ENCODE data around the gene DKKL1. TPM values are rescaled to one million over a fixed set of nuclear protein-coding genes. Genes with fewer than 3 reads are reported as not detected.

The DKKL1 gene
- total and polyA plus RNA-seq, 5 donors: 0.50 to 0.71 (median 0.59) TPM; not detected in 2

DNA sequence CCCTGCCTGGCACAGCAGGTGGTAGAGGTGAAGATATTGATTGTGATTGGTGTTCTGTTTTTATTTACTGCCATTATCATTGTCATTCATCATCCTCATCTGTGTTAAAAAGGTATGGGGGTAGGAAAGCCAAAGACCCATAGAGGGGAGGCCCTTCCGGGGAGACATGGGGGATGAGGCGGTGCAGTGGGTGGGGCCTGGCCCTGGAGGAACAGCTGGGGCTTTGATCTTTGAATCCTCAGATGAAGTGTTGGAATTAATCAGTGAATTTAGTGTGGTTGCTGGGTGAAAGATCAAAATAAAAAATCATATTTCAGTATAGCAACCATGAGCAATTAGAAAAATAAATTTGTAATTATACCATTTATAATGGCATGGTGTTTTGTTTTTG lies 52.1 kb downstream of the DKKL1 start:
- Histone ChIP-seq H3K4me1 (ENCODE audit: control insufficient read depth, insufficient read depth, low read length) (no peaks in the 10 kb centered on the region), H3K27ac (ENCODE audit: low read length) (no peak overlapping the region), H3K27me3 (ENCODE audit: control insufficient read depth, insufficient read depth) (no peaks in the 10 kb centered on the region), H3K9me3 (ENCODE audit: control insufficient read depth, low read length) (no peaks in the 10 kb centered on the region), H3K4me3 (ENCODE audit: low read length) (no peak overlapping the region)
- ATAC-seq (no peak), DNase-seq (no peak)
- intact Hi-C loops (cut with DNase I): no loop called here
- 92% methylated on average over 2 of the region's 2 CpGs for WGBS

DNA sequence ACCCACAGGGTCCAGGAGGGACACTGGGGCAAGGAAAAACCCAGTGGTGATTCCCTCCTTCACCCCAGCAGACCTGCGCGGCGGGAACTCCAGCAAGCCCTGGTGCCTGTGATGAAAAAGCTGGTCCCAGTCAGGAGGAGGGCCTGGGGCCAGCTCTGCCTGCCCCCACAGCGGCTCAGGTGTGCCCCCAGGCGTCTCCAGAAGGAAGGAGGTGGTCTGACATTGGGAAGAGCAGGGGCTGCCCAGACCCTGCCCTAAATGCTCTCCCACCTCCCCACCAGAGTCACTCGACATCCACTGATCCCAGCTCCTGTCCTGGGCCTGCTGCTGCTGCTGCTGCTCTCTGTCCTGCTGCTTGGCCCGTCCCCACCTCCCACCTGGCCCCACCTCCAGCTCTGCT lies 53.4 kb downstream of the DKKL1 start:
- 62% methylated on average over 7 of the region's 7 CpGs for WGBS
- no peak overlapping the region for H3K27ac ChIP-seq (ENCODE audit: low read length)
- no peak overlapping the region for H3K4me3 ChIP-seq (ENCODE audit: low read length)
- DNase-seq: no peak
- intact Hi-C loops (cut with DNase I): no loop called here
- H3K27me3 ChIP-seq (ENCODE audit: control insufficient read depth, insufficient read depth): no peaks in the 10 kb centered on the region
- H3K9me3 ChIP-seq (ENCODE audit: control insufficient read depth, low read length): no peaks in the 10 kb centered on the region
- H3K4me1 ChIP-seq (ENCODE audit: control insufficient read depth, insufficient read depth, low read length): no peaks in the 10 kb centered on the region
- ATAC-seq: no peak

DNA sequence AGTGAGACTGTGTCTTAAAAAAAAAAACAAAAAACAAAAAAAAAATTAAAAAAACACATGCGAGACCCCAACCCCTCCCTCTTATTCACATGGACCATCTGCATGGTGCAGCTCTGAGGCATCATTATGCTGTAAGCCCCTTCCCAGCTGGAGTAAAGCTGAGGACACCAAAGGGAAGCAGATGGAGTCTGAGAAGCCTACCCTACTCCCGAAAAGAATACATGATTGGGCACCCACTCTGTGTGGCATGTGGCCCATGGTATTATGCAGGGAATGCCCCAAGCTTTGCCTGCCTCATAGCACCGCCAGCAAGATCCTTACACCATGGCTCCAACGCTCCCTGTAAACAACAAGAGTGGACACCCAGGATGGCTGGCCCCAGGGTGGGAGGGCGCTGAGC lies 54.8 kb downstream of the DKKL1 start:
- Histone ChIP-seq H3K4me1 (ENCODE audit: control insufficient read depth, insufficient read depth, low read length) (no peaks in the 10 kb centered on the region), H3K27me3 (ENCODE audit: control insufficient read depth, insufficient read depth) (no peaks in the 10 kb centered on the region), H3K4me3 (ENCODE audit: low read length) (no peak overlapping the region), H3K9me3 (ENCODE audit: control insufficient read depth, low read length) (no peaks in the 10 kb centered on the region), H3K27ac (ENCODE audit: low read length) (no peak overlapping the region)
- DNase-seq (no peak), ATAC-seq (no peak)
- WGBS: 85% methylated on average over 5 of the region's 5 CpGs
- intact Hi-C loops (cut with DNase I): no loop called here

DNA sequence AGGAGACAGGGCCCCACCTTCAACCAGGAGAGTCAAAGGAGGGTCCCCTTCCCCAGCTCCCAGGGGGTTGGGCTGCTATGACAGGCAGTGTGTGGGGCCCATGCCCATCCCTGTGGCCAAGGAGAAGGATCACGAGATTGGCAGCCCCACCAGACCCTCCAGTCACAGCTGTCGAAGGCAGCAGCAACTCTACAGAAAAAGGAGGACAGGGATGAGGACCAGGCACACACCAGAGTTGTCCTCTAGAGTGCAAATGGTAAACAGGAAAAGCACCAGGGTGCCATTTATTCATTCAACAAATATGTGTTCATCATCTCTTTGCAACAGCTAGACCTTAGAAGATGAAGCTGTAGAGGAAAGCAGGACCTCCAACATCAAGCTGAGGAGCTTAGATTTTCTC lies 55.5 kb downstream of the DKKL1 start:
- ATAC-seq: no peak
- Histone ChIP-seq H3K27ac (ENCODE audit: low read length) (no peak overlapping the region), H3K9me3 (ENCODE audit: control insufficient read depth, low read length) (no peaks in the 10 kb centered on the region), H3K27me3 (ENCODE audit: control insufficient read depth, insufficient read depth) (no peaks in the 10 kb centered on the region), H3K4me3 (ENCODE audit: low read length) (no peak overlapping the region), H3K4me1 (ENCODE audit: control insufficient read depth, insufficient read depth, low read length) (no peaks in the 10 kb centered on the region)
- DNase-seq: no peak
- WGBS: 82% methylated on average over 2 of the region's 2 CpGs
- intact Hi-C loops (cut with DNase I): no loop called here

DNA sequence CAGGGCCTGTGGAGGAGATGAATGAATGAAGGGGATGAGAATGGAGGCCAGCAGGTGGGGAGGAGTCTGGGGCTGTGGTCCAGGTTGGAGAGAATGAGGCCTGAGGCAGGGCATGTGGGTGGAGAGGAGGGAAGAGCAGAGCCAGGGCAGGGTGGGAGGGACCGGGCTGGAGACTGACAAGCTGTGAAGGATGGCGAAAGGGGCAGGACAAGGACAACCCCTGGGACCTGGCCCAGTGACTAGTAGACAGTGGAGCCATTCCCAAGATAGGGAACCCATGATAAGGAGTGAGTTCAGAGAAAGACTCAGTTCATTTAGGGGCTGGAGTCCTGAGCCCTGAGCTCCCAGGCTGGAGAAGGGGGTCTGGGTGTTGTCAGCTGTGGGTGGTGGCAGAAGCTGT lies 56.5 kb downstream of the DKKL1 start:
- intact Hi-C loops (cut with DNase I): loop anchor here in 1 of 4 donors (10.0 kb wide), 1 partner anchor 195 kb away; no protein-coding TSS in a partner anchor
- Histone ChIP-seq H3K4me1 (ENCODE audit: control insufficient read depth, insufficient read depth, low read length) (no peaks in the 10 kb centered on the region), H3K27me3 (ENCODE audit: control insufficient read depth, insufficient read depth) (no peaks in the 10 kb centered on the region), H3K4me3 (ENCODE audit: low read length) (no peak overlapping the region), H3K27ac (ENCODE audit: low read length) (no peak overlapping the region), H3K9me3 (ENCODE audit: control insufficient read depth, low read length) (no peaks in the 10 kb centered on the region)
- WGBS: 66% methylated on average over 2 of the region's 2 CpGs
- ATAC-seq (no peak), DNase-seq (no peak)

DNA sequence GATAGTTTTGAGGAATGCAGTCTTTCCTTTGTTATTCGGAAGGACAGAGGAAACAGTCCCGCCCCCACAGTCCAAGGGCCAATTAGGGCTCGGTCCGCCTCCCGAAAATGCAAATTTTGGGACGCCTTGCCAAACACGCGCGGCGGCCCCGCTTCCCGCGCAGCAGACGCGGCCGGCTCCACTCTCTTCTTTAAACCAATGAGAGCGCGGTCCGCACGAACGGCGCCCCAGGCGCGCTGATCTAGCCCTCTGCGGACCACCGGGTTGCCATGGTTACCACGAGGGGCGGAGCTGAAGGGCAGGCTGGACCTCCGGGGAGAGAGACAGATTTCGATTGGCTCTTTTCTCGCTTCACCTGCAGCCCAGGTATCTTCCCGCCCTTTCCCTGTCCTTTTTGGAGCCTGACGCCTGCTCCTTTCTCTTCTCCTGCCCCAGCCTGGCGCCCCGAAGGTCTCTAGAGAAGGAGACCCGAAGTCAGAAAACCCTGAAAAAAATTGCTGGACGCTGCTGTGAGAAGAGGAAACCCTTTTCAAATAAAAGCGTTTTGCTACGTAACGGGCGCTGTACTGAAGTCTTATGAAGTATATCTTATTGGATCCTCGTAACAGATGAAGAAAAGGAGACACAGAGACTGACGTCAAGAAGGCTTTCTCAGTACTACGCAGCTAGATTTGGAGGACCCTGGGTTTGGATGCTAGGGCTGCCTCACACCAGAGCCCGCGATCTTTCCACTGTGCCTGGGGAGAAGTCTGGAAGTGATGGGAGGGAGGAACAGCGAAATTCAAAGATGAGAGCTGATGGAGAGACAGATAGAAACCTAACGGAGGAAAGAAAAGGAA lies 57.6 kb downstream of the DKKL1 start:
- no peaks in the 10 kb centered on the region for H3K9me3 ChIP-seq (ENCODE audit: control insufficient read depth, low read length)
- no peaks in the 10 kb centered on the region for H3K27me3 ChIP-seq (ENCODE audit: control insufficient read depth, insufficient read depth)
- DNase-seq: peak; percentile 80 to 93 (median 90)
- ATAC-seq: peak; percentile 70 to 87
- H3K4me3 ChIP-seq (ENCODE audit: low read length): peak overlapping the region; percentile 4
- WGBS: 8% methylated on average over 48 of the region's 48 CpGs
- no peak overlapping the region for H3K27ac ChIP-seq (ENCODE audit: low read length)
- intact Hi-C loops (cut with DNase I): loop anchor here in 1 of 4 donors (10.0 kb wide), 1 partner anchor 196 kb away; no protein-coding TSS in a partner anchor
- no peaks in the 10 kb centered on the region for H3K4me1 ChIP-seq (ENCODE audit: control insufficient read depth, insufficient read depth, low read length)

DNA sequence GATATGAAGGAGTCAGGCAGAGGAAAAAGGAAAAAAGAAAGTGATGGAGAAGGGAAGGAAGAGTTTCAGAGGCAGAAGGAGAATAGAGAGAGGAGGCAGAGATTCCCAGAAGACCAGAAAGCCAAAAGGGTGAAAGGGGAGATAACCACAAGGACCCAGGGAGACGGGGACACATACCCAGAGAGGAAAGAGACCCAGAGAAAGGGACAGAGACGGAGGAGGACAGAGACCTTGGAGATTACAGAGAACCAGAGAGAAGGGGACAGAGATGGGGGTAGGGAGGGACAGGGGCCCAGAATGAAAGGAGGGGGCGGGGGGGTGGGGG lies 58.2 kb downstream of the DKKL1 start:
- H3K27me3 ChIP-seq (ENCODE audit: control insufficient read depth, insufficient read depth): no peaks in the 10 kb centered on the region
- DNase-seq (no peak), ATAC-seq (no peak)
- 16% methylated on average over 3 of the region's 3 CpGs for WGBS
- no peak overlapping the region for H3K4me3 ChIP-seq (ENCODE audit: low read length)
- H3K27ac ChIP-seq (ENCODE audit: low read length): no peak overlapping the region
- intact Hi-C loops (cut with DNase I): loop anchor here in 1 of 4 donors (10.0 kb wide), 1 partner anchor 197 kb away; no protein-coding TSS in a partner anchor
- no peaks in the 10 kb centered on the region for H3K9me3 ChIP-seq (ENCODE audit: control insufficient read depth, low read length)
- H3K4me1 ChIP-seq (ENCODE audit: control insufficient read depth, insufficient read depth, low read length): no peaks in the 10 kb centered on the region

DNA sequence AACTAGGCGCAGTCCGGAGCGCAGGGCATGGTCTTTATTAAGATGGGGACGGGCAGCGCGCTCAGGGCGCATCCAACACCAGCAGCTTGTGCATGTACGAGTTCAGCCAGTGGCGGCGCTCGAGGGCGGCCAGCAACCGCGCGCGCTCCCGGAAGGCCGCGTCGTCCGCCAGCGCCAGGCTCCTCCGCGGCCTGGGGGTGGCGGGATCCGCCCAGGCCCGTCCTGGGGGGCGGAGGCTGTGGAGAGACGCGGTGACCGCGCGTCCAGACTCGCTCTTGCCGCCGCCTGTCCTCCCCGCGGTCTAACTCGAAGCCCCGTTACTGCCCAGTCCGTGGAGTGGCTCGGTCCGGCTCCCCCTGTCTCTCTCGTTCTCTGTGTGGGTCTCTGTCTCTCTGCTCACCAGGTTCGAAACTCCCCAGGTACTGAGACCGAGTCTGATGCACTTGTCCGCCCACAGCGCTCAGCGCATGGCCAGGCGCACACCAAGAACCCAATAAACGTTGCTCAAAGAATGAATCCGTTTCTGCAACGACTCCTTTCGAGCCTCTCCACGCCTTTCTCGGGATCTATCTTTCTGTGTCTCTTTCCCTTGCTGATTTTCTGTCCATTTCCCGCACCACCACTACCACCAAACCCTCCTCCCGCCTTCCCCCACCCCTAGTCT lies 58.9 kb downstream of the DKKL1 start:
- intact Hi-C loops (cut with DNase I): loop anchor here in 1 of 4 donors (10.0 kb wide), 1 partner anchor 198 kb away; no protein-coding TSS in a partner anchor
- Histone ChIP-seq H3K27me3 (ENCODE audit: control insufficient read depth, insufficient read depth) (no peaks in the 10 kb centered on the region), H3K27ac (ENCODE audit: low read length) (no peak overlapping the region), H3K9me3 (ENCODE audit: control insufficient read depth, low read length) (no peaks in the 10 kb centered on the region), H3K4me1 (ENCODE audit: control insufficient read depth, insufficient read depth, low read length) (no peaks in the 10 kb centered on the region), H3K4me3 (ENCODE audit: low read length) (peak overlapping the region; percentile 0)
- ATAC-seq: peak; percentile 52 to 67
- 2% methylated on average over 58 of the region's 58 CpGs for WGBS
- peak; percentile 46 to 78 (median 73) for DNase-seq

DNA sequence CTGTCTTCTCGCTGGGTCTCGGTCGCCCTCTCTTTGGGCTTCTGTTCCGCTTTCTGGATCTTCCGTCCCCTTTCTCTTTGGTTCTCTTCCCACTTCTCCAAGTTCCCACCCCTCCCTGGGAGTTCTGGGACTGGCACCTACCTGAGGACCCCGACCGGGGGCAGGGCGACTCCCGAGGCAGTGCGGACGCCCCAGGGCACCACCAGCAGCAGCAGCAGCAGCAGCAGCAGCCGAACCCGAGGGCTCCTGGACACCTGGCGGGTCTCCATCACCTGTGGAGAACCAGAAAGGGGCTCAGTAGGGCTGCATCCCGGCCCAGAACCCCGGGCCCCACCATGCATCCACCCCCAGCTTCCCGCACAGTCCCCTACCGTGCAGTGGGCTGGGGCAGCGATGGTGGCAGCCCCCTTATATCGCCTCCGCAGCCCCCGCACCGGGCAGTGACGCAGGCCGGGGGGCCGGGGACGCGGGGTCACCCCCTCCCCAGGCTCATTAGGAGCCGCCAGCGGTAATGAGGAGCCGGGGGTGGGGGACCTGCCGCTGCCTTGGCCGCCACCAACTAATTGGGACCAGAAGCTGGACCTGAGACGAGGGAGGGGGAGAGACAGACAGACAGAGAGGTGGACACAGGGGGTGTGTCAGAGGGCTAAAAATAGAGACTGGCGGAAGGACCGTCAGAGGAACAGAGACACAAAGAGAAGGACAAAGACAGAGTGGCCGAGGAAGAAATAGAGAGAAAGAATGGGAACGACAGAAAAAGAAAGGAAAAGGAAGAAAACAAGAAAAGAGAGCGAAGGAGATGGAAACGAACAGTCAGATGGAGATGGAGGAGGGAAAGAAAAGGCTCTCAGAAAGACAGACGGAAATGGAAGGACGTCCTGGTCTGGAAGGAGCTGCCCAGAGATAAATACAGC lies 59.7 kb downstream of the DKKL1 start, which contains the start of gene PTH2:
PTH2 (minus strand) TSS at position 371 of the 914 bp plus-strand sequence; CDS start at position 269, 102 bp downstream.
- intact Hi-C loops (cut with DNase I): loop anchor here in 1 of 4 donors (10.0 kb wide), 1 partner anchor 199 kb away; no protein-coding TSS in a partner anchor
- H3K27ac ChIP-seq (ENCODE audit: low read length): no peak within 1 kb of the TSS
- no peaks in the 10 kb centered on the region for H3K9me3 ChIP-seq (ENCODE audit: control insufficient read depth, low read length)
- WGBS: 6% methylated on average over 42 of the region's 42 CpGs
- DNase-seq (peak in 1 of 3 donors; percentile 26), ATAC-seq (no peak)
- no peaks in the 10 kb centered on the region for H3K4me1 ChIP-seq (ENCODE audit: control insufficient read depth, insufficient read depth, low read length)
- no peaks in the 10 kb centered on the region for H3K27me3 ChIP-seq (ENCODE audit: control insufficient read depth, insufficient read depth)
- peak within 1 kb of the TSS; percentile 0 for H3K4me3 ChIP-seq (ENCODE audit: low read length)

DNA sequence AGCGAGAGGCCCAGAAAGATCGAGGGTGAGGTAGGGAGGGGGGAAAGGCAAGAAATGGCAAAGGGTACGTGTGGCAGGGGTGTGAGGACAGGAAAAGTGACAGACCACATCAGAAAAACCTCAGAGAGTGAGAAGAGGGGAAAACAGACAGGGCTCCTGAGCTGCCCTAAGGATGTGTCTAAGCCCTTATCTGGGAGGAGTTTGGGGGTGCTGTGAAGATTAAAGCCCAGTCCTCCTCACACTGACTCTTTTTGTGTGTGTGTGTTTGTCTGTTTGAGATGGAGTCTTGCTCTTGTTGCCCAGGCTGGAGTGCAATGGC lies 60.3 kb downstream of the DKKL1 start:
- WGBS: 12% methylated on average over 3 of the region's 3 CpGs
- no peak overlapping the region for H3K27ac ChIP-seq (ENCODE audit: low read length)

More for the DNA sequence above, 60.3 kb downstream of the DKKL1 start:
- intact Hi-C loops (cut with DNase I): loop anchor here in 1 of 4 donors (10.0 kb wide), 1 partner anchor 199 kb away; no protein-coding TSS in a partner anchor
- DNase-seq (no peak), ATAC-seq (no peak)
- H3K4me3 ChIP-seq (ENCODE audit: low read length): no peak overlapping the region
- no peaks in the 10 kb centered on the region for H3K9me3 ChIP-seq (ENCODE audit: control insufficient read depth, low read length)
- no peaks in the 10 kb centered on the region for H3K4me1 ChIP-seq (ENCODE audit: control insufficient read depth, insufficient read depth, low read length)
- no peaks in the 10 kb centered on the region for H3K27me3 ChIP-seq (ENCODE audit: control insufficient read depth, insufficient read depth)
